Measurements from ENCODE around the gene MYL10. TPM values are rescaled to one million over a fixed set of nuclear protein-coding genes. Genes with fewer than 3 reads are reported as not detected.

MYL10 gene
- total and polyA plus RNA-seq, 8 donors, result not detected

DNA sequence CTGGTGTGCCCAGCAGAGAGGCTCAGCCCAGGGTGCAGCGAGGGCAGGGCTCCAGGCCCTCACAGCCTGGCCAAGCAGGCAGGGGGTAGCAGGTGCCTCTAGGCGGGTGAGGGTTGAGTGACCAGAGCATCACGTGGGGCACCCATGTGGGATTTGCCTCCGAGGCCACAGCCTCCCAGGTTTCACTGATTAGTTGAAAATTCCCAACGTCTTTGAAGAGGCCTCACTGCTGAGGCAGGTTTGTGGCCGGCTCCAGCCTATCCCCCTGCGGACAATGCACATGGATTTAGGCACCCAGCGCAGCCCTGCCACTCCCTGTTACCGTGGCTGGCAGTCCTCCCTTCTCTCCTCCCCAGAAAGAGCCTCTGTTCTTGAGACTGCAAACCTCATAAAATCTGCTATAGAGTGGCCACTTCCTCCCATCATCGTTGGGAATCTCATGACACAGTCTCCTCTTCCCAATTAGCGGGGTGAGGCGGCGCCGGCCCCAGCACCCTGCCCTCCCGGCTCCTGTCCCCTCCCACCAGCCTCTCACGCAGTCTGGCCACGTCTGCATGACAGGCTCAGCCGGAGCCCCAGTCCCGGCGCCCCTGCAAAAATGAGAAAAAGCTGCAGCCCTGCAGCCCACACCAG, 10.8 kb downstream of the MYL10 start:
- H3K4me3 ChIP-seq, result no peak overlapping the region
- no peak for DNase-seq
- no peak overlapping the region for H3K27ac ChIP-seq
- peaks cover 0 to 29% (median 0%) of the 10 kb centered on the region in 3 donors for H3K27me3 ChIP-seq
- intact Hi-C loops (cut with DNase I; ENCODE audit: low total_unique reads), result no loop called here
- no peaks in the 10 kb centered on the region for H3K9me3 ChIP-seq
- peaks cover 0 to 9% (median 3%) of the 10 kb centered on the region in 4 donors for H3K4me1 ChIP-seq
- no peaks in the 10 kb centered on the region for H3K36me3 ChIP-seq
- TF ChIP-seq POLR2AphosphoS5 (IDR thresholded peaks at IDR 0.05), result no peak
- TF ChIP-seq CTCF (IDR thresholded peaks at IDR 0.05), result no peak
- TF ChIP-seq POLR2A (IDR thresholded peaks at IDR 0.05), result no peak
- no peak for TF ChIP-seq EP300 (IDR thresholded peaks at IDR 0.05)
- WGBS, 5 donors, result 63 to 88% (median 82%) methylated on average over 18 to 20 of the region's 20 CpGs

GRCh38 chr7:101617451-101618206, 11.5 kb downstream of the MYL10 start:
- Histone ChIP-seq H3K9me3 (no peaks in the 10 kb centered on the region), H3K36me3 (no peaks in the 10 kb centered on the region), H3K4me1 (peaks cover 0 to 15% (median 6%) of the 10 kb centered on the region in 4 donors), H3K4me3 (no peak overlapping the region), H3K27me3 (peaks cover 0 to 24% (median 0%) of the 10 kb centered on the region in 3 donors), H3K27ac (no peak overlapping the region)
- WGBS, 5 donors, result 82 to 94% (median 93%) methylated on average over 3 to 4 of the region's 4 CpGs
- no peak for DNase-seq
- intact Hi-C loops (cut with DNase I; ENCODE audit: low total_unique reads), result no loop called here
- no peak for TF ChIP-seq POLR2AphosphoS5 (IDR thresholded peaks at IDR 0.05)
- no peak for TF ChIP-seq POLR2A (IDR thresholded peaks at IDR 0.05)
- no peak for TF ChIP-seq CTCF (IDR thresholded peaks at IDR 0.05)
- no peak for TF ChIP-seq EP300 (IDR thresholded peaks at IDR 0.05)

- Histone ChIP-seq H3K27me3 (peaks cover 0 to 18% (median 0%) of the 10 kb centered on the region in 3 donors), H3K27ac (no peak overlapping the region), H3K4me3 (no peak overlapping the region), H3K4me1 (peaks cover 0 to 15% (median 6%) of the 10 kb centered on the region in 4 donors), H3K9me3 (no peaks in the 10 kb centered on the region), H3K36me3 (no peaks in the 10 kb centered on the region)
- 71 to 87% (median 82%) methylated on average over 8 of the region's 8 CpGs for WGBS, 5 donors
- no peak for TF ChIP-seq CTCF (IDR thresholded peaks at IDR 0.05)
- no peak for TF ChIP-seq POLR2A (IDR thresholded peaks at IDR 0.05)
- TF ChIP-seq EP300 (IDR thresholded peaks at IDR 0.05), result no peak
- TF ChIP-seq POLR2AphosphoS5 (IDR thresholded peaks at IDR 0.05), result no peak
- DNase-seq, result no peak
- intact Hi-C loops (cut with DNase I; ENCODE audit: low total_unique reads), result no loop called here
Observed at GRCh38 chr7:101615446-101615845, 13.7 kb downstream of the MYL10 start.

- DNase-seq, result no peak
- TF ChIP-seq POLR2A (IDR thresholded peaks at IDR 0.05) (no peak), CTCF (IDR thresholded peaks at IDR 0.05) (no peak), POLR2AphosphoS5 (IDR thresholded peaks at IDR 0.05) (no peak), EP300 (IDR thresholded peaks at IDR 0.05) (no peak)
- WGBS, 5 donors, result 32 to 58% (median 42%) methylated on average over 6 to 9 of the region's 9 CpGs
- intact Hi-C loops (cut with DNase I; ENCODE audit: low total_unique reads), result no loop called here
- H3K27ac ChIP-seq, result no peak overlapping the region
- no peaks in the 10 kb centered on the region for H3K36me3 ChIP-seq
- peaks cover 0 to 15% (median 6%) of the 10 kb centered on the region in 4 donors for H3K4me1 ChIP-seq
- H3K4me3 ChIP-seq, result no peak overlapping the region
- no peaks in the 10 kb centered on the region for H3K9me3 ChIP-seq
- peaks cover 0 to 18% (median 0%) of the 10 kb centered on the region in 3 donors for H3K27me3 ChIP-seq
Observed at GRCh38 chr7:101614939-101615302, 14.2 kb downstream of the MYL10 start.
